HepG2 (cell line): ENCODE data around the gene GAD2. TPM values are rescaled to one million over a fixed set of nuclear protein-coding genes. Genes with fewer than 3 reads are reported as not detected.

ENCODE experiments used
- ATAC-seq: fragments of 200-7000 bp; cut with Tn5 transposase; 3 replicates; pipeline ENCODE4 v1.9.1; 2020; ENCODE audit warnings: mild to moderate bottlenecking, moderate library complexity
- BruUV-seq: library from RNA; stranded (reverse); fragments of 400-500 nt; replicated peaks from 2 replicates; lab custom pipeline; 2021; lab: Mats Ljungman, UMichigan
- CTCF ChIA-PET: fragments of 300-600 bp; formaldehyde crosslinking; extraction: SDS; loops from one replicate; lab custom pipeline; 2021; ENCODE audit warnings: low total read pairs, inconsistent platforms, low intra/inter-chr PET ratio; lab: Yijun Ruan, JAX
- POLR2A ChIA-PET: fragments of 350-600 bp; sonication (Branson Sonifier 250); formaldehyde crosslinking; loops from one replicate; lab custom pipeline; 2020; ENCODE audit warnings: antibody characterized with exemption, inconsistent platforms; lab: Yijun Ruan, JAX
- DNase-seq: peaks from one replicate; pipeline ENCODE4 v3.0.0-alpha.2; 2015; ENCODE audit warnings: low spot score
- FAIRE-seq: peaks from 3 replicates; lab custom pipeline; 2011; peaks lifted over from hg19 to GRCh38; lab: Jason Lieb, UNC
- H2AFZ ChIP-seq: one replicate; pipeline ENCODE4 v1.6.1; 2011; ENCODE audit warnings: low read length, inconsistent platforms
- H3K27ac ChIP-seq: fragments of 300-600 bp; 3 replicates; pipeline ENCODE4 v1.8.0; 2011; ENCODE audit warnings: mixed run types, mild to moderate bottlenecking, mixed read lengths, low read length, inconsistent platforms; ENCODE audit not compliant: insufficient read depth; ENCODE audit errors: extremely low read length
- H3K27me3 ChIP-seq, 2 experiments: fragments of 200-600 bp in 1 of 2; 2 replicates in 1 of 2; 3 replicates in 1 of 2; pipeline versions ENCODE4 v1.6.0 to v1.8.0; 2011; ENCODE audit warnings: low read length in 2 of 2, mild to moderate bottlenecking in 2 of 2, moderate library complexity in 2 of 2, inconsistent platforms in 1 of 2; ENCODE audit not compliant: insufficient read depth in 2 of 2, control insufficient read depth in 1 of 2
- H3K36me3 ChIP-seq, 2 experiments: fragments of 200-600 bp in 1 of 2; replicated peaks in 1 of 2; 2 replicates in 1 of 2; 3 replicates in 1 of 2; pipeline versions ENCODE4 v1.5.1 to v1.8.0; 2011; ENCODE audit warnings: low read length in 2 of 2, inconsistent platforms in 1 of 2; ENCODE audit not compliant: insufficient read depth in 2 of 2, control insufficient read depth in 1 of 2
- H3K4me1 ChIP-seq: 2 replicates; pipeline ENCODE4 v1.5.1; 2012; ENCODE audit warnings: low read length, inconsistent platforms; ENCODE audit not compliant: insufficient read depth
- H3K4me2 ChIP-seq: 2 replicates; pipeline ENCODE4 v1.6.0; 2011; ENCODE audit warnings: low read depth, low read length, inconsistent platforms
- H3K4me3 ChIP-seq, 3 experiments: fragments of 200-600 bp in 1 of 3; sonication (generic), shearing (Covaris generic) in 1 of 3; replicated peaks in 1 of 3; 2 replicates each; pipeline ENCODE4 v1.5.1; 2011 to 2016; ENCODE audit warnings: low read length in 3 of 3, inconsistent platforms in 2 of 3, low read depth in 2 of 3, mild to moderate bottlenecking in 2 of 3, control low read depth in 1 of 3, mixed read lengths in 1 of 3; ENCODE audit not compliant: insufficient read depth in 1 of 3
- H3K79me2 ChIP-seq: one replicate; pipeline ENCODE4 v1.6.1; 2011; ENCODE audit warnings: low read length, inconsistent platforms; ENCODE audit not compliant: insufficient read depth
- H3K9ac ChIP-seq: 2 replicates; pipeline ENCODE4 v1.6.0; 2011; ENCODE audit warnings: mild to moderate bottlenecking, low read depth, low read length, inconsistent platforms; ENCODE audit not compliant: insufficient read depth
- H3K9me3 ChIP-seq: 2 replicates; pipeline ENCODE4 v1.5.1; 2012; ENCODE audit warnings: mild to moderate bottlenecking, low read length
- H4K20me1 ChIP-seq: 2 replicates; pipeline ENCODE4 v1.6.0; 2011; ENCODE audit warnings: inconsistent platforms, mild to moderate bottlenecking, low read length, moderate library complexity; ENCODE audit not compliant: insufficient read depth
- HNRNPH1 ChIP-seq: fragments of 200-400 bp; formaldehyde crosslinking; optimal IDR thresholded peaks from 2 replicates; pipeline ENCODE3; 2017; ENCODE audit warnings: mild to moderate bottlenecking, low read depth, low read length
- KLF6 ChIP-seq: IDR thresholded peaks from 2 replicates; pipeline ENCODE4 v1.8.0; 2016; ENCODE audit warnings: missing biosample characterization, missing genetic modification reagents
- MIXL1 ChIP-seq: IDR thresholded peaks from 2 replicates; pipeline ENCODE4 v1.6.1; 2016
- NFKB2 ChIP-seq: sonication (generic); formaldehyde crosslinking; IDR thresholded peaks from 2 replicates; pipeline ENCODE4 v1.4.0; 2020; ENCODE audit warnings: missing genetic modification reagents, borderline replicate concordance
- NFKBIZ ChIP-seq: IDR thresholded peaks from 2 replicates; pipeline ENCODE4 v1.6.1; 2018; ENCODE audit warnings: missing genetic modification reagents, missing compliant biosample characterization
- NKX3-1 ChIP-seq: sonication (generic); formaldehyde crosslinking; IDR thresholded peaks from 2 replicates; pipeline ENCODE4 v1.5.0; 2020; ENCODE audit warnings: missing genetic modification reagents
- NRL ChIP-seq: sonication (generic); formaldehyde crosslinking; IDR thresholded peaks from 2 replicates; pipeline ENCODE4 v1.5.0; 2020; ENCODE audit warnings: missing genetic modification reagents, mild to moderate bottlenecking, moderate library complexity, borderline replicate concordance
- RBAK ChIP-seq: sonication (generic); formaldehyde crosslinking; IDR thresholded peaks from 2 replicates; pipeline ENCODE4 v1.5.1; 2020; ENCODE audit warnings: mild to moderate bottlenecking, missing genetic modification reagents
- TCF12 ChIP-seq, 2 experiments: fragments of 450-650 bp in 1 of 2; sonication (generic) in 1 of 2; formaldehyde crosslinking in 1 of 2; IDR thresholded peaks; 2 replicates each; pipeline versions ENCODE4 v1.6.1 to v1.8.0; 2017 to 2022; ENCODE audit warnings: antibody characterized with exemption in 1 of 2, mild to moderate bottlenecking in 1 of 2, missing genetic modification reagents in 1 of 2, moderate library complexity in 1 of 2
- YY1 ChIP-seq: IDR thresholded peaks from 2 replicates; pipeline ENCODE4 v1.6.1; 2011; ENCODE audit warnings: low read length, low read depth, moderate library complexity, mild to moderate bottlenecking; ENCODE audit not compliant: insufficient read depth, insufficient replicate concordance
- ZBTB43 ChIP-seq: sonication (generic); formaldehyde crosslinking; conservative IDR thresholded peaks from 2 replicates; pipeline ENCODE4 v1.4.0; 2020; ENCODE audit warnings: missing genetic modification reagents
- ZNF205 ChIP-seq: IDR thresholded peaks from 2 replicates; pipeline ENCODE4 v1.6.1; 2018; ENCODE audit warnings: missing biosample characterization, missing genetic modification reagents
- ZNF329 ChIP-seq: sonication (generic); formaldehyde crosslinking; IDR thresholded peaks from 2 replicates; pipeline ENCODE4 v1.9.0; 2021; ENCODE audit warnings: low read depth, mild to moderate bottlenecking, missing genetic modification reagents
- ZNF543 ChIP-seq: sonication (generic); formaldehyde crosslinking; IDR thresholded peaks from 2 replicates; pipeline ENCODE4 v1.4.0; 2020; ENCODE audit warnings: mild to moderate bottlenecking, missing genetic modification reagents
- ZNF687 ChIP-seq: sonication (generic); formaldehyde crosslinking; IDR thresholded peaks from 2 replicates; pipeline ENCODE4 v1.5.1; 2020; ENCODE audit warnings: mild to moderate bottlenecking, missing genetic modification reagents, moderate library complexity
- ZNF710 ChIP-seq: sonication (generic); formaldehyde crosslinking; IDR thresholded peaks from 2 replicates; pipeline ENCODE4 v1.5.0; 2020; ENCODE audit warnings: mild to moderate bottlenecking, missing genetic modification reagents, borderline replicate concordance
- ZNF784 ChIP-seq: sonication (generic); formaldehyde crosslinking; IDR thresholded peaks from 2 replicates; pipeline ENCODE4 v1.5.1; 2020; ENCODE audit warnings: missing genetic modification reagents, mild to moderate bottlenecking, borderline replicate concordance
- WGBS: methylation state at CpG from one replicate; pipeline ENCODE4 v1.1.6; 2017; ENCODE audit warnings: low lambda C conversion rate; 5-methylcytosine and 5-hydroxymethylcytosine counted together
- in situ Hi-C: cut with HindIII; loops from 2 replicates; pipeline ENCODE4 v1.10.0; 2017; ENCODE audit warnings: low pct_unique_long_range_greater_than_20kb; ENCODE audit not compliant: extremely low pct_ligation_motif_present
- intact Hi-C: fragments of 100-400 bp; cut with micrococcal nuclease; formaldehyde crosslinking; loops from one replicate; pipeline ENCODE4 v1.10.0; 2022; ENCODE audit not compliant: unreplicated experiment
- polyA plus RNA-seq, 8 experiments: library from polyadenylated mRNA; depleted of rRNA in 3 of 8; stranded (reverse) in 7 of 8; unstranded in 1 of 8; fragments of >200 nt; fragmentation: Illumina TruSeq in 4 of 8; extraction: Trizol in 4 of 8; gene quantifications; 2 replicates each; pipeline versions ENCODE4 v1.2.1 to v1.2.3, GENCODE V29; 2011 to 2016; ENCODE audit warnings: low read depth in 4 of 8, missing spikeins in 1 of 8, mixed read lengths in 1 of 8; ENCODE audit not compliant: insufficient read depth in 1 of 8
- total RNA-seq, 5 experiments: library from RNA; depleted of rRNA; stranded (reverse); fragments of >200 nt; fragmentation: Illumina TruSeq; extraction: Trizol; gene quantifications; 2 replicates each; pipeline ENCODE4 v1.2.3, GENCODE V29; 2016; ENCODE audit warnings: low read depth in 1 of 5

Gene GAD2
- total and polyA plus RNA-seq, 2 of the 13 experiments (the other 11 are each of a cell fraction or from before 2014, with no cell fraction given), result not detected

- no peak for TF ChIP-seq ZNF687 (CRISPR knock-in tag)
- no peak for TF ChIP-seq ZNF784 (CRISPR knock-in tag)
- no peak for TF ChIP-seq TCF12 (IDR thresholded peaks at IDR 0.05)
- TF ChIP-seq TCF12 (CRISPR knock-in tag; IDR thresholded peaks at IDR 0.05), result no peak
- TF ChIP-seq NFKBIZ, result no peak
- TF ChIP-seq MIXL1 (CRISPR knock-in tag), result no peak
- TF ChIP-seq KLF6 (CRISPR knock-in tag), result no peak
- TF ChIP-seq ZNF543 (CRISPR knock-in tag), result no peak
- no peak for TF ChIP-seq NRL (CRISPR knock-in tag)
- no peak for TF ChIP-seq NFKB2 (CRISPR knock-in tag)
These were observed 16.7 kb upstream of the GAD2 start (continued) for GRCh38 chr10:26199841-26200240.

GRCh38 chr10:26205223-26205622, 11.4 kb upstream of the GAD2 start:
- DNase-seq (no peak), ATAC-seq (no peak), FAIRE-seq (no peak)
- no peak overlapping the region for H3K27ac ChIP-seq
- H4K20me1 ChIP-seq, result no peaks in the 10 kb centered on the region
- WGBS, result 2% methylated on average over 2 of the region's 2 CpGs
- no peak overlapping the region for H3K4me3 ChIP-seq
- no peaks in the 10 kb centered on the region for H3K36me3 ChIP-seq
- no peak overlapping the region for H3K9ac ChIP-seq
- no peaks in the 10 kb centered on the region for H3K79me2 ChIP-seq
- no peak overlapping the region for H2AFZ ChIP-seq
- BruUV-seq, result no TSS peak
- H3K27me3 ChIP-seq, result no peaks in the 10 kb centered on the region
- no peaks in the 10 kb centered on the region for H3K4me1 ChIP-seq
- no peaks in the 10 kb centered on the region for H3K9me3 ChIP-seq
- POLR2A ChIA-PET, result no interaction called here
- in situ Hi-C loops (no loop called here), intact Hi-C loops (no loop called here)
- CTCF ChIA-PET, result no interaction called here
- no peak overlapping the region for H3K4me2 ChIP-seq
- no peak for TF ChIP-seq ZBTB43 (CRISPR knock-in tag)
- TF ChIP-seq ZNF710 (CRISPR knock-in tag), result no peak
- no peak for TF ChIP-seq RBAK
- TF ChIP-seq HNRNPH1, result no peak
- TF ChIP-seq NKX3-1 (CRISPR knock-in tag), result no peak
- no peak for TF ChIP-seq ZNF329
- no peak for TF ChIP-seq YY1
- TF ChIP-seq ZNF205 (CRISPR knock-in tag), result no peak
